Ecto neural progenitor cell (in vitro differentiated cells): ENCODE measurements around the gene PRPF40B.

ENCODE experiments used
- DNase-seq: peaks from one replicate; pipeline ENCODE4 v3.0.0-alpha.2; 2018; ENCODE audit warnings: low spot score

The PRPF40B gene

GRCh38 chr12:49635656-49636055, 12.3 kb downstream of the PRPF40B start:
- DNase-seq, result no peak

GRCh38 chr12:49636574-49636973, 13.2 kb downstream of the PRPF40B start:
- DNase-seq, result no peak

- peak; percentile 72 for DNase-seq
Observed at GRCh38 chr12:49636979-49637755, 13.8 kb downstream of the PRPF40B start.

GRCh38 chr12:49641748-49642369, 18.5 kb downstream of the PRPF40B start:
- no peak for DNase-seq

- DNase-seq, result no peak
Observed at GRCh38 chr12:49642370-49642802, 19.0 kb downstream of the PRPF40B start.

GRCh38 chr12:49643135-49643534, 19.8 kb downstream of the PRPF40B start:
- no peak for DNase-seq

- no peak for DNase-seq
Observed at GRCh38 chr12:49643961-49644619, 20.7 kb downstream of the PRPF40B start.

GRCh38 chr12:49644620-49644994, 21.2 kb downstream of the PRPF40B start:
- peak; percentile 83 for DNase-seq

- DNase-seq, result no peak
Observed at GRCh38 chr12:49645146-49646039, 22.0 kb downstream of the PRPF40B start.

- no peak for DNase-seq
Observed at GRCh38 chr12:49646331-49646830, 23.0 kb downstream of the PRPF40B start.

- DNase-seq, result no peak
Observed at GRCh38 chr12:49646871-49647654, 23.7 kb downstream of the PRPF40B start.

- DNase-seq, result no peak
Observed at GRCh38 chr12:49647827-49648711, 24.7 kb downstream of the PRPF40B start.

- DNase-seq, result no peak
Observed at GRCh38 chr12:49648712-49649003, 25.3 kb downstream of the PRPF40B start.

- no peak for DNase-seq
Observed at GRCh38 chr12:49649445-49649844, 26.1 kb downstream of the PRPF40B start.

- DNase-seq, result no peak
Observed at GRCh38 chr12:49649892-49650291, 26.5 kb downstream of the PRPF40B start.

GRCh38 chr12:49651855-49652254, 28.5 kb downstream of the PRPF40B start:
- DNase-seq, result no peak

GRCh38 chr12:49652921-49653520, 29.7 kb downstream of the PRPF40B start:
- no peak for DNase-seq

- no peak for DNase-seq
Observed at GRCh38 chr12:49654715-49655114, 31.4 kb downstream of the PRPF40B start.

- no peak for DNase-seq
Observed at GRCh38 chr12:49655595-49656236, 32.4 kb downstream of the PRPF40B start.
